H4 (cell line): ENCODE data around the gene ADGRG2. TPM values are rescaled to one million over a fixed set of nuclear protein-coding genes. Genes with fewer than 3 reads are reported as not detected.
A peak's percentile ranks its signal among the peaks of the same experiment; 100 is the strongest.
"Not testable (repeated sequence)": the region's sequence is repeated elsewhere in the genome, so short reads cannot be mapped to it uniquely, and the experiment has no call there.

ENCODE experiments used
- DNase-seq: peaks from one replicate; pipeline ENCODE4 v3.0.0-alpha.2; 2015; ENCODE audit warnings: low spot score
- total RNA-seq: library from RNA; depleted of rRNA; stranded (reverse); fragments of >200 nt; shearing (Covaris generic); gene quantifications from 2 replicates; pipeline ENCODE4 v1.2.3, GENCODE V29; 2014

Gene ADGRG2
- total RNA-seq, 1 experiment from 2014 or later: 1.2 TPM

- no peak for DNase-seq
These were observed 36.0 kb downstream of the ADGRG2 start for GRCh38 chrX:19086102-19086772.

GRCh38 chrX:19085666-19086065 is 36.6 kb downstream of the ADGRG2 start:
- DNase-seq: no peak

- no peak for DNase-seq
These were observed 46.5 kb downstream of the ADGRG2 start for GRCh38 chrX:19075754-19076153.

- DNase-seq: no peak
These were observed 49.9 kb downstream of the ADGRG2 start for GRCh38 chrX:19072372-19072771.

GRCh38 chrX:19070555-19070994 is 51.7 kb downstream of the ADGRG2 start:
- DNase-seq: no peak

GRCh38 chrX:19066987-19067386 is 55.3 kb downstream of the ADGRG2 start:
- DNase-seq: not testable (repeated sequence)

- DNase-seq: no peak
These were observed 56.7 kb downstream of the ADGRG2 start for GRCh38 chrX:19065535-19065934.

- peak; percentile 4 for DNase-seq
These were observed 58.1 kb downstream of the ADGRG2 start for GRCh38 chrX:19064175-19064574.

- DNase-seq: no peak
These were observed 59.2 kb downstream of the ADGRG2 start for GRCh38 chrX:19063030-19063429.

- no peak for DNase-seq
These were observed 63.2 kb downstream of the ADGRG2 start for GRCh38 chrX:19059067-19059466.

GRCh38 chrX:19057856-19058255 is 64.4 kb downstream of the ADGRG2 start:
- no peak for DNase-seq

- DNase-seq: no peak
These were observed 73.2 kb downstream of the ADGRG2 start for GRCh38 chrX:19049110-19049509.

- no peak for DNase-seq
These were observed 75.7 kb downstream of the ADGRG2 start for GRCh38 chrX:19046343-19047215.

- no peak for DNase-seq
These were observed 81.9 kb downstream of the ADGRG2 start for GRCh38 chrX:19040373-19040772.

GRCh38 chrX:19034025-19034424 is 88.2 kb downstream of the ADGRG2 start:
- no peak for DNase-seq

- DNase-seq: no peak
These were observed 91.5 kb downstream of the ADGRG2 start for GRCh38 chrX:19030805-19031204.

GRCh38 chrX:19028560-19028959 is 93.7 kb downstream of the ADGRG2 start:
- DNase-seq: no peak

- no peak for DNase-seq
These were observed 97.9 kb downstream of the ADGRG2 start for GRCh38 chrX:19024366-19024765.

GRCh38 chrX:19019996-19020395 is 102.3 kb downstream of the ADGRG2 start:
- DNase-seq: no peak

GRCh38 chrX:19017271-19017670 is 105.0 kb downstream of the ADGRG2 start:
- DNase-seq: peak; percentile 8

GRCh38 chrX:19016614-19017013 is 105.7 kb downstream of the ADGRG2 start:
- not testable (repeated sequence) for DNase-seq

GRCh38 chrX:19007868-19008267 is 114.4 kb downstream of the ADGRG2 start:
- no peak for DNase-seq

- no peak for DNase-seq
These were observed 115.3 kb downstream of the ADGRG2 start for GRCh38 chrX:19007011-19007410.
